Kidney epithelial cell (primary cell): ENCODE results near the gene GRIK3. TPM values are rescaled to one million over a fixed set of nuclear protein-coding genes. Genes with fewer than 3 reads are reported as not detected.

Experiments
- DNase-seq: peaks from one replicate; pipeline ENCODE4 v3.0.0-alpha.2; 2010; ENCODE audit warnings: low read depth
- H3K27me3 ChIP-seq: 2 replicates; pipeline ENCODE4 v1.6.0; 2011; ENCODE audit warnings: low read length; ENCODE audit not compliant: control insufficient read depth, insufficient read depth
- H3K36me3 ChIP-seq: 2 replicates; pipeline ENCODE4 v1.5.1; 2011; ENCODE audit warnings: low read length; ENCODE audit not compliant: control insufficient read depth, insufficient read depth
- H3K4me3 ChIP-seq: 2 replicates; pipeline ENCODE4 v1.5.1; 2011; ENCODE audit warnings: low read depth, mild to moderate bottlenecking, control low read depth, low read length
- CTCF ChIP-seq: IDR thresholded peaks from 2 replicates; pipeline ENCODE4 v1.5.1; 2011; ENCODE audit warnings: mild to moderate bottlenecking, moderate library complexity, low read length, control low read depth, inconsistent platforms; ENCODE audit not compliant: insufficient read depth, poor library complexity, severe bottlenecking
- total RNA-seq: library from RNA; depleted of rRNA; stranded (reverse); fragments of >200 nt; gene quantifications from 2 replicates; pipeline ENCODE4 v1.2.3, GENCODE V29; 2015

GRIK3 gene
- total RNA-seq, 1 donor from 2014 or later: under 0.01 TPM

- Histone ChIP-seq H3K36me3 (no peaks in the 10 kb centered on the region), H3K4me3 (no peak overlapping the region), H3K27me3 (no peaks in the 10 kb centered on the region)
- no peak for DNase-seq
- no peak for TF ChIP-seq CTCF
These were observed 197.4 kb downstream of the GRIK3 start for GRCh38 chr1:36836916-36837315.

- H3K4me3 ChIP-seq: no peak overlapping the region
- no peaks in the 10 kb centered on the region for H3K36me3 ChIP-seq
- no peaks in the 10 kb centered on the region for H3K27me3 ChIP-seq
- no peak for TF ChIP-seq CTCF
- no peak for DNase-seq
These were observed 198.0 kb downstream of the GRIK3 start for GRCh38 chr1:36836196-36836883.

GRCh38 chr1:36835696-36836095 is 198.6 kb downstream of the GRIK3 start:
- H3K36me3 ChIP-seq: no peaks in the 10 kb centered on the region
- TF ChIP-seq CTCF: no peak
- no peaks in the 10 kb centered on the region for H3K27me3 ChIP-seq
- no peak for DNase-seq
- H3K4me3 ChIP-seq: no peak overlapping the region

GRCh38 chr1:36835017-36835695 is 199.2 kb downstream of the GRIK3 start:
- H3K4me3 ChIP-seq: no peak overlapping the region
- no peaks in the 10 kb centered on the region for H3K27me3 ChIP-seq
- no peaks in the 10 kb centered on the region for H3K36me3 ChIP-seq
- no peak for DNase-seq
- TF ChIP-seq CTCF: no peak

- H3K4me3 ChIP-seq: no peak overlapping the region
- TF ChIP-seq CTCF: no peak
These were observed 199.7 kb downstream of the GRIK3 start for GRCh38 chr1:36834586-36834985.

More at GRCh38 chr1:36834586-36834985, 199.7 kb downstream of the GRIK3 start:
- no peaks in the 10 kb centered on the region for H3K27me3 ChIP-seq
- no peaks in the 10 kb centered on the region for H3K36me3 ChIP-seq
- no peak for DNase-seq
